Spleen (tissue), 11 donors: Measurements from ENCODE around the gene POLH. TPM values are rescaled to one million over a fixed set of nuclear protein-coding genes. Genes with fewer than 3 reads are reported as not detected.
"Not testable (repeated sequence)": the region's sequence is repeated elsewhere in the genome, so short reads cannot be mapped to it uniquely, and the experiment has no call there.

Source experiments
- DNase-seq: peaks from one replicate; pipeline ENCODE4 v3.0.0-alpha.2; 2020
- H3K27ac ChIP-seq, 8 donors: fragments of 200-600 bp; sonication (generic) in 7 of 8; 1 replicate in 4 of 8; 2 replicates in 4 of 8; pipeline versions ENCODE4 v1.5.0 to v1.8.0; 2016 to 2021; ENCODE audit warnings: inconsistent platforms in 4 of 8, mild to moderate bottlenecking in 4 of 8, moderate library complexity in 1 of 8
- H3K27me3 ChIP-seq, 7 donors: fragments of 200-600 bp; sonication (generic) in 6 of 7; replicated peaks in 1 of 7; 1 replicate in 4 of 7; 2 replicates in 3 of 7; pipeline versions ENCODE4 v1.5.0 to v1.8.0; 2016 to 2021; ENCODE audit warnings: inconsistent platforms in 3 of 7, mild to moderate bottlenecking in 1 of 7
- H3K36me3 ChIP-seq, 6 donors: fragments of 200-600 bp; sonication (generic) in 5 of 6; 1 replicate in 4 of 6; 2 replicates in 2 of 6; pipeline versions ENCODE4 v1.5.0 to v1.8.0; 2016 to 2021; ENCODE audit warnings: inconsistent platforms in 2 of 6
- H3K4me1 ChIP-seq, 6 donors: fragments of 200-600 bp; sonication (generic) in 5 of 6; 1 replicate in 3 of 6; 2 replicates in 3 of 6; pipeline versions ENCODE4 v1.5.0 to v1.8.0; 2016 to 2021; ENCODE audit warnings: inconsistent platforms in 3 of 6
- H3K4me3 ChIP-seq, 8 donors: fragments of 200-600 bp; sonication (generic) in 7 of 8; 1 replicate in 4 of 8; 2 replicates in 4 of 8; pipeline versions ENCODE4 v1.5.0 to v1.8.0; 2016 to 2021; ENCODE audit warnings: inconsistent platforms in 4 of 8, mild to moderate bottlenecking in 4 of 8, moderate library complexity in 2 of 8
- H3K9me3 ChIP-seq, 8 donors: fragments of 200-600 bp; sonication (generic) in 7 of 8; 1 replicate in 4 of 8; 2 replicates in 4 of 8; pipeline versions ENCODE4 v1.5.0 to v1.8.0; 2016 to 2021; ENCODE audit warnings: inconsistent platforms in 4 of 8
- POLR2A ChIP-seq, 3 donors: fragments of 450-650 bp; IDR thresholded peaks; one replicate each; pipeline ENCODE4 v1.5.1; 2017; ENCODE audit warnings: antibody characterized with exemption in 3 of 3, mild to moderate bottlenecking in 1 of 3
- POLR2AphosphoS5 ChIP-seq, 3 donors: sonication (generic); formaldehyde crosslinking; IDR thresholded peaks; one replicate each; pipeline ENCODE4 v1.5.1; 2017; ENCODE audit warnings: antibody characterized with exemption in 3 of 3
- WGBS, 5 donors: extraction: QIAGEN DNeasy Blood & Tissue Kit in 3 of 5; methylation state at CpG; one replicate each; pipeline versions ENCODE4 v1.1.5 to v1.1.7; 2013 to 2018; 5-methylcytosine and 5-hydroxymethylcytosine counted together
- intact Hi-C: fragments of 100-400 bp; cut with DNase I; formaldehyde crosslinking; loops from one replicate; pipeline ENCODE4 v1.15.0; 2023; ENCODE audit warnings: low total_unique reads
- polyA plus RNA-seq, 3 donors: library from polyadenylated mRNA; stranded (reverse); fragments of 200-250 nt; gene quantifications; one replicate each; pipeline ENCODE4 v1.2.1, GENCODE V29; 2013
- total RNA-seq, 7 donors: library from RNA; depleted of rRNA in 3 of 7; stranded (reverse); fragments of >200 nt in 3 of 7; fragmentation: NEBNext Ultra II Directional in 4 of 7; extraction: Animal tissue kit (Norgen Biotek cat#: 25700) in 4 of 7; gene quantifications; one replicate each; pipeline versions ENCODE4 v1.1.0 to v1.2.1, GENCODE V29; 2016 to 2021
- TF ChIP-seq, protein P1 (sequence below), 11 experiments: fragments of 200-600 bp in 7 of 11; fragments of 450-650 bp in 4 of 11; sonication (generic) in 4 of 11; IDR thresholded peaks in 8 of 11; conservative IDR thresholded peaks in 3 of 11; 1 replicate in 7 of 11; 2 replicates in 4 of 11; pipeline versions ENCODE4 v1.4.0 to v1.8.0; 2016 to 2021; ENCODE audit warnings: antibody characterized with exemption in 11 of 11, inconsistent platforms in 4 of 11, mild to moderate bottlenecking in 1 of 11
- donor health status: healthy with polysubstance abuse.
- donor health status: DM: no; HTN: no; CAD: no; lungs with moderate emphysema.
- donor health status: DM: no; HTN: no; CAD: no.
- donor health status: Bipolar disorder and iron deficiency.
- donor health status: healthy.
- donor health status: DM: no; HTN: no; CAD: no.
- donor health status: DM: yes; HTN: yes; CAD: no.

The POLH gene
- total and polyA plus RNA-seq, 10 donors = 4.1 to 23.0 (median 12.2) TPM

DNA sequence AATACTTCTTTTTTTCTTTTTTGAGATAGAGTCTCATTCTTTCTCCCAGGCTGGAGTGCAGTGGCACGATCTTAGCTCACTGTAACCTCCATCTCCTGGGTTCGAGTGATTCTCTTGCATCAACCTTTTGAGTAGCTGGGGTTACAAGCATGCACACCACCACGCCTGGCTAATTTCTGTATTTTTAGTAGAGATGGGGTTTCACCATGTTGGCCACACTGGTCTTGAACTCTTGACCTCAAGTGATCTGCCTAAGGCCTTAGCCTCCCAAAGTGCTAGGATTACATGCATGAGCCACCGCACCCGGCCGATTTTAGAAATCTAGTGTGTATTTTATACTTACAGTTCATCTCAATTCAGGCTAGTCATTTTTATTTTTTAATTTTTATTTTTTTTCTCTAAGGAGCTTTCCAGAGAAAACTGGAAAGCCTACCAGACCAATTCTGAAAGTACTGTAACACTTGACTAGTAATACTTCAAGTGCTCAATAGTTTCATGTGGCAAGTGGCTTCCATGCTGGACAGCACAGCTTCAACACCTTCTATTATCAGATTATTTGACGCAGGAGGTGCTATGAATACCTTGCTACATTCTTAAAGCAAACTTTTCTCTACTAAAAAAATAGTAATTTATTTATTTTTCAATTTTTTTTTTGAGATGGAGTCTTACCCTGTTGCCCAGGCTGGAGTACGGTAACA, 34.1 kb upstream of the POLH start:
- Histone ChIP-seq H3K4me3 (no peak overlapping the region), H3K27ac (no peak overlapping the region), H3K4me1 (no peaks in the 10 kb centered on the region), H3K27me3 (no peaks in the 10 kb centered on the region), H3K9me3 (no peaks in the 10 kb centered on the region), H3K36me3 (peaks cover 2 to 99% (median 83%) of the 10 kb centered on the region in 6 donors)
- no peak for TF ChIP-seq POLR2A (IDR thresholded peaks at IDR 0.05)
- TF ChIP-seq POLR2AphosphoS5 (IDR thresholded peaks at IDR 0.05) = no peak
- TF ChIP-seq, protein P1, sequence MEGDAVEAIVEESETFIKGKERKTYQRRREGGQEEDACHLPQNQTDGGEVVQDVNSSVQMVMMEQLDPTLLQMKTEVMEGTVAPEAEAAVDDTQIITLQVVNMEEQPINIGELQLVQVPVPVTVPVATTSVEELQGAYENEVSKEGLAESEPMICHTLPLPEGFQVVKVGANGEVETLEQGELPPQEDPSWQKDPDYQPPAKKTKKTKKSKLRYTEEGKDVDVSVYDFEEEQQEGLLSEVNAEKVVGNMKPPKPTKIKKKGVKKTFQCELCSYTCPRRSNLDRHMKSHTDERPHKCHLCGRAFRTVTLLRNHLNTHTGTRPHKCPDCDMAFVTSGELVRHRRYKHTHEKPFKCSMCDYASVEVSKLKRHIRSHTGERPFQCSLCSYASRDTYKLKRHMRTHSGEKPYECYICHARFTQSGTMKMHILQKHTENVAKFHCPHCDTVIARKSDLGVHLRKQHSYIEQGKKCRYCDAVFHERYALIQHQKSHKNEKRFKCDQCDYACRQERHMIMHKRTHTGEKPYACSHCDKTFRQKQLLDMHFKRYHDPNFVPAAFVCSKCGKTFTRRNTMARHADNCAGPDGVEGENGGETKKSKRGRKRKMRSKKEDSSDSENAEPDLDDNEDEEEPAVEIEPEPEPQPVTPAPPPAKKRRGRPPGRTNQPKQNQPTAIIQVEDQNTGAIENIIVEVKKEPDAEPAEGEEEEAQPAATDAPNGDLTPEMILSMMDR (IDR thresholded peaks at IDR 0.05 in 8 of 11, conservative IDR thresholded peaks at IDR 0.05 in 3 of 11) = no peak
- intact Hi-C loops = no loop called here
- DNase-seq = no peak
- 86 to 91% (median 89%) methylated on average over 8 of the region's 8 CpGs for WGBS, 5 donors

DNA sequence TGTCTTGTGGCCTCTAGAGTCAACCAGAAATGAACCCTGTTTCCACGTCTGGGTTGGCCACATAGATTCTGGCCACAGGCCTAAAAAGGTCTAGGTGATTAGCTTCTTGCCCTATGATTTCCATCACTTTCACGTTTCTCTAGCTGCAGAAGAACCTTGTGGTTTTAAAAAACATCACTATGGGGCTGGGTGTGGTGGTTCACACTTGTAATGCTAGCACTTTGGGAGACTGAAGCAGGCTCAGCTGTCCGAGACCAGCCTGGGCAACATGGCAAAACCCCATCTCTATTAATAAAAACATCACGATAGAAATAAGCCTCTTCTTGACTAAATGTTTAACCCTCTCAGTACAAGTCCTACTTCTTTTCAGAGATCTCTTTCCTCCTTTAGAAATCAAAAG, 31.5 kb upstream of the POLH start:
- TF ChIP-seq, protein P1 (IDR thresholded peaks at IDR 0.05 in 8 of 11, conservative IDR thresholded peaks at IDR 0.05 in 3 of 11) = no peak
- TF ChIP-seq POLR2A (IDR thresholded peaks at IDR 0.05) = no peak
- TF ChIP-seq POLR2AphosphoS5 (IDR thresholded peaks at IDR 0.05) = no peak
- Histone ChIP-seq H3K27ac (no peak overlapping the region), H3K27me3 (no peaks in the 10 kb centered on the region), H3K36me3 (peaks cover 2 to 100% (median 85%) of the 10 kb centered on the region in 6 donors), H3K4me3 (no peak overlapping the region), H3K4me1 (no peaks in the 10 kb centered on the region), H3K9me3 (no peaks in the 10 kb centered on the region)
- intact Hi-C loops = no loop called here
- no peak for DNase-seq
- 71 to 77% (median 75%) methylated on average over 4 of the region's 4 CpGs for WGBS, 5 donors

DNA sequence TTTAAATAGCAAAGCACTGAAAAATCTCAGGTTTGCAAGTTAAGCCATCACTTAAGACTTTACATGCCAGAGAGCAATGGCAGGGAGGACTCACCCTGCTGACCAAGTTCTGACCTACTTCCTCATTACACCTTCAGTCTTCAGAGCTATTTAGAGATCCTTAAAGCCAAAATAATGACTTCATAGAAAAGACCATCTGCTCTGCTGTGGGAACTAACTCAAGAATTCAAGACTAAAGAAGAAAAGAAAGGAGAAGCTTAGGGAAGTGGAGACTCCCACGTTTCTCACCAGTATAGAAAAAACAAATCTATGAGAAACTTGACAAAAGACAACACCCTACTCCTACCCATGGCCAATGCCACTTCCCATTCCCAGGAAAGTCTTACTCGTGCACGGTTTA, 28.8 kb upstream of the POLH start:
- H3K36me3 ChIP-seq = peaks cover 0 to 100% (median 84%) of the 10 kb centered on the region in 6 donors
- TF ChIP-seq, protein P1 (IDR thresholded peaks at IDR 0.05 in 8 of 11, conservative IDR thresholded peaks at IDR 0.05 in 3 of 11) = no peak
- TF ChIP-seq POLR2AphosphoS5 (IDR thresholded peaks at IDR 0.05) (no peak), POLR2A (IDR thresholded peaks at IDR 0.05) (no peak)
- 74 to 90% (median 85%) methylated on average over 3 of the region's 3 CpGs for WGBS, 5 donors
- intact Hi-C loops = no loop called here
- DNase-seq = no peak
- no peaks in the 10 kb centered on the region for H3K27me3 ChIP-seq
- H3K4me3 ChIP-seq = no peak overlapping the region
- no peaks in the 10 kb centered on the region for H3K4me1 ChIP-seq
- no peak overlapping the region for H3K27ac ChIP-seq
- H3K9me3 ChIP-seq = no peaks in the 10 kb centered on the region

DNA sequence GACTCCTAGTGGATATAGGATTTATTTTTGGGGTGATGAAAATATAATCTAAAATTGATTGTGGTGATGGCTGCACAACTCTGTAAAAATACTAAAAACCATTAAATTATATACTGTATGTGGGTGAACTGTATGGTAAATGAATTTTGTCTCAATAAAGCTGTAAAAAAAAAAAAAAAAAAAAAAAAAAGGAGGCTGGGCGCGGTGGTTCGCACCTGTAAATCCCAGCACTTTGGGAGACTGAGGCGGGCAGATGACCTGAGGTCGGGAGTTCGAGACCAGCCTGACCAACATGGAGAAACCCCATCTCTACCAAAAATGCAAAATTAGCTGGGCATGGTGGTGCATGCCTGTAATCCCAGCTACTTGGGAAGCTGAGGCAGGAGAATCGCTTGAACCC, 18.4 kb upstream of the POLH start:
- H3K9me3 ChIP-seq, H3K27ac ChIP-seq, H3K27me3 ChIP-seq, H3K4me1 ChIP-seq, intact Hi-C loops, H3K4me3 ChIP-seq, DNase-seq: not testable (repeated sequence)
- 90 to 98% (median 96%) methylated on average over 5 to 7 of the region's 7 CpGs for WGBS, 5 donors
- H3K36me3 ChIP-seq = peaks cover 0 to 100% (median 95%) of the 10 kb centered on the region in 6 donors
